WI38 (cell line): Measurements from ENCODE around the gene FOXD4.
"Not testable (repeated sequence)": the region's sequence is repeated elsewhere in the genome, so short reads cannot be mapped to it uniquely, and the experiment has no call there.

Source experiments
- H3K4me3 ChIP-seq: 2 replicates; pipeline ENCODE4 v1.5.1; 2011; ENCODE audit warnings: low read depth, mild to moderate bottlenecking, control low read depth, low read length

The FOXD4 gene

GRCh38 chr9:94323-94722 is 23.9 kb downstream of the FOXD4 start:
- not testable (repeated sequence) for H3K4me3 ChIP-seq

- H3K4me3 ChIP-seq, result not testable (repeated sequence)
These were observed 24.3 kb downstream of the FOXD4 start for GRCh38 chr9:93909-94308.

GRCh38 chr9:90851-91250 is 27.4 kb downstream of the FOXD4 start:
- not testable (repeated sequence) for H3K4me3 ChIP-seq

- H3K4me3 ChIP-seq, result not testable (repeated sequence)
These were observed 29.7 kb downstream of the FOXD4 start for GRCh38 chr9:88396-89037.

- not testable (repeated sequence) for H3K4me3 ChIP-seq
These were observed 30.4 kb downstream of the FOXD4 start for GRCh38 chr9:87860-88259.

GRCh38 chr9:87105-87504 is 31.1 kb downstream of the FOXD4 start:
- H3K4me3 ChIP-seq, result not testable (repeated sequence)

- H3K4me3 ChIP-seq, result not testable (repeated sequence)
These were observed 31.5 kb downstream of the FOXD4 start for GRCh38 chr9:86697-87096.

DNA sequence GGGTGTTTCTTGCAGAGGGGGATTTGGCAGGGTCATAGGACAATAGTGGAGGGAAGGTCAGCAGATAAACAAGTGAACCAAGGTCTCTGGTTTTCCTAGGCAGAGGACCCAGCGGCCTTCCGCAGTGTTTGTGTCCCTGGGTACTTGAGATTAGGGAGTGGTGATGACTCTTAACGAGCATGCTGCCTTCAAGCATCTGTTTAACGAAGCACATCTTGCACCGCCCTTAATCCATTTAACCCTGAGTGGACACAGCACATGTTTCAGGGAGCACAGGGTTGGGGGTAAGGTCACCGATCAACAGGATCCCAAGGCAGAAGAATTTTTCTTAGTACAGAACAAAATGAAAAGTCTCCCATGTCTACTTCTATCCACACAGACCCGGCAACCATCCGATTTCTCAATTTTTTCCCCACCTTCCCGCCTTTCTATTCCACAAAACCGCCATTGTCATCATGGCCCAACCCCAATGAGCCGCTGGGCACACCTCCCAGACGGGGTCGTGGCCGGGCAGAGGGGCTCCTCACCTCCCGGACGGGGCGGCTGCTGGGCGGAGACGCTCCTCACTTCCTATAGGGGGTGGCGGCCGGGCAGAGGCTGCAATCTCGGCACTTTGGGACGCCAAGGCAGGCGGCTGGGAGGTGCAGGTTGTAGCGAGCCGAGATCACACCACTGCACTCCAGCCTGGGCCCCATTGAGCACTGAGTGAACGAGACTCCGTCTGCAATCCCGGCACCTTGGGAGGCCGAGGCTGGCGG is 35.1 kb downstream of the FOXD4 start:
- H3K4me3 ChIP-seq, result not testable (repeated sequence)

DNA sequence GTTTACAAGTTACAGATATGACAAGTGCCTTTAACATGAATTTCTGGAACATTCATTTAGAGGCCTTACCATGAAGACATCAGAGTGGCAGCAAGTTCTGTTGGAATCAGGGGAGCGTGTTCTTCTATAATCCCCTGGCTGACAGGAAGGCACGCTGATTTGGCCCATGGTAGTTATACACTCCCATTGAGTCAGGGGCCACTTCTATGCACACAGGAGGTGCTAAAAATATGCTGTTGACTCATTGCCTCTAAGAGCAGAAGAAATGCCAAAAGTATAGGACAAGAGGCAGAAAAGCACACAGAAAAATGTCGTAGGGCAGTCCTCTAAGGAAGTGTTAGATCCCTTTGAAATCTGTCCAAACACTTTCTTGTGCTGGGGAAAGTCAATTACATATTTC is 39.9 kb downstream of the FOXD4 start:
- not testable (repeated sequence) for H3K4me3 ChIP-seq

- H3K4me3 ChIP-seq, result not testable (repeated sequence)
These were observed 41.8 kb downstream of the FOXD4 start for GRCh38 chr9:76389-76788.

GRCh38 chr9:73900-74525 is 44.2 kb downstream of the FOXD4 start:
- H3K4me3 ChIP-seq, result peak overlapping the region; percentile 58

DNA sequence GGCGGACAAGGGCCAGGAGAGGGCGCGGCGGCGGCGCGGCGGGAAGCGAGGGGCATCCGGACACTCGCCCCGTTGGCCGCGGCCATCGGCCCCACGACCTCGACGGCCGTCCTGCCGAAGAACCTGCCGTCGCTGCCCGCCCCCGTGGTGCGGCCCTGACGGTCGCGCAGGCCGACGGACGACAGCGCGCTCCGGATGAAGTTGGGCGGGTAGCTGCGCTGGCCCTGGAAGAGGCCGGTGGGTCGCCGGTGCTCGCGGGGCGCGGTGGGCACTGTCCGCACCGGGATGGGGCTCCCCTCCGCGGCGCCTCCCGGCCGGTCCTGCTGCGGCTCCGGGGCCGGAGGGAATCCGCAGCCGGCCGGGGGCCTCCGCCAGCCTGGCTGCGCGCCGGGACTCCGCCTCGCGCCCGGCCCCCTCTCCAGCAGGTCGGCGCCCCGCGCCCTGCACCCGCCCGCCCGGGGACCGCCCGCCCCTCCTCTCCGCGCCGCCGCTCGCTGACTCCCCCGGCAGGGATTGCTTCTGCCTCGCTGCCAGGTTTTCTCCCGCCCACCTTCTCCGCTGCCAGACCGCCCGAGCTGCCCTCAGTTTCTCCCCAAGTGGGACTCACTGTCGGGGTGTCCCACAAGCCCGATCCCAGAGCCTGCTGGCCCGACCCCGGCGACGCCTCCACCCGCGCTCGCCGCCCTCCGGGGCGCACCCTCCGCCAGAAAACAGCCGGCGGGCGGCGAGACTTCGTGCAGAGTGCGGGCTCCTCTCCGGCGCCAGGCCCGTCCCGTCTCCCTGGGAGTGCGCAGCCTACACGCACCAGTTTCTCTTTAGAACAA is 44.9 kb downstream of the FOXD4 start:
- H3K4me3 ChIP-seq, result peak overlapping the region; percentile 58
